ENCODE measurements around the gene MILR1. TPM values are rescaled to one million over a fixed set of nuclear protein-coding genes. Genes with fewer than 3 reads are reported as not detected.

The MILR1 gene
- total and polyA plus RNA-seq, 2 experiments from 2014 or later: 0.47 TPM

DNA sequence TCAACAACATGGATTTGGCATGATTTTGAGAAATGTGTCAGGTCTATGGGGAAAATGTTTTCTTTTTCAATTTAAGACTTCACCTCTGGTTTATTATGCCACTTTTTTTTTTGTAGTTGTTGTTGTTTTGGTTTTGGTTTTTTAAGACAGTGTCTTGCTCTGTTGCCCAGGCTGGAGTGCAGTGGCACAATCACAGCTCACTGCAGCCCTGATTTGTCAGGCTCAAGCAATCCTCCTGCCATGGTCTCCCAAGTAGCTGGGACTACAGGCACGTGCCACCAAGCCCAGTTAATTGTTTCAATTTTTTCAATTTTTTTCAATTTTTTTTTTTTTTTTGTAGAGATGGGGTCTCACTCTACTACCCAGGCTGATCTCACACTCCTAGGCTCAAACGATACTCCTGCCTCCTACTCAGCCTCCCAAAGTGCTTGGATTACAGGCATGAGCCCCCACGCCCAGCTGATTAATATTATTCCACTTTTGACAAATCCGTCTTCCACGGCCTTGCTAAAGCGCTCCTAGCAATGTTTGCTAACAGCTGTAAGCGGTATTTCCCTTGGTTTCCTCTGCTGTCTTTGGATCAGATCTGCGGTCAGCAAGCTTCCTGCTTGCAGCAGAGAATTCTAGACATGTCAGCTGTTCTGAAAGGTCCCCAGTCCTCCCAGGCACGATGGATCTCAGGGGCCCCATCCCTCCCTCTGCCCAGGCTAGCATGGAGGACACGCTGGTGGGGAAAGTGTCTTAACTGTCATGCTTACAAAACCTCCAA is 7.0 kb upstream of the MILR1 start:
- WGBS (ENCODE audit: low lambda C conversion rate, missing lambda C conversion rate): 79% methylated on average over 10 of the region's 10 CpGs
- H3K27ac ChIP-seq: no peak overlapping the region
- H3K9me2 ChIP-seq (replicated peaks; ENCODE audit: insufficient read depth): no peaks in the 10 kb centered on the region
- H2AFZ ChIP-seq: no peak overlapping the region
- no peaks in the 10 kb centered on the region for H3K27me3 ChIP-seq
- no peaks in the 10 kb centered on the region for H3K79me2 ChIP-seq
- no peak for TF ChIP-seq EZH2 (IDR thresholded peaks at IDR 0.05; ENCODE audit: borderline replicate concordance)
- no peak for TF ChIP-seq EZH2phosphoT487 (IDR thresholded peaks at IDR 0.05; ENCODE audit: low read depth, severe bottlenecking, unreplicated experiment)
- TF ChIP-seq, protein P1, sequence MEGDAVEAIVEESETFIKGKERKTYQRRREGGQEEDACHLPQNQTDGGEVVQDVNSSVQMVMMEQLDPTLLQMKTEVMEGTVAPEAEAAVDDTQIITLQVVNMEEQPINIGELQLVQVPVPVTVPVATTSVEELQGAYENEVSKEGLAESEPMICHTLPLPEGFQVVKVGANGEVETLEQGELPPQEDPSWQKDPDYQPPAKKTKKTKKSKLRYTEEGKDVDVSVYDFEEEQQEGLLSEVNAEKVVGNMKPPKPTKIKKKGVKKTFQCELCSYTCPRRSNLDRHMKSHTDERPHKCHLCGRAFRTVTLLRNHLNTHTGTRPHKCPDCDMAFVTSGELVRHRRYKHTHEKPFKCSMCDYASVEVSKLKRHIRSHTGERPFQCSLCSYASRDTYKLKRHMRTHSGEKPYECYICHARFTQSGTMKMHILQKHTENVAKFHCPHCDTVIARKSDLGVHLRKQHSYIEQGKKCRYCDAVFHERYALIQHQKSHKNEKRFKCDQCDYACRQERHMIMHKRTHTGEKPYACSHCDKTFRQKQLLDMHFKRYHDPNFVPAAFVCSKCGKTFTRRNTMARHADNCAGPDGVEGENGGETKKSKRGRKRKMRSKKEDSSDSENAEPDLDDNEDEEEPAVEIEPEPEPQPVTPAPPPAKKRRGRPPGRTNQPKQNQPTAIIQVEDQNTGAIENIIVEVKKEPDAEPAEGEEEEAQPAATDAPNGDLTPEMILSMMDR (IDR thresholded peaks at IDR 0.05; ENCODE audit: poor library complexity): no peak
- no peaks in the 10 kb centered on the region for H3K9me3 ChIP-seq (ENCODE audit: low read depth)
- H4K20me1 ChIP-seq (ENCODE audit: insufficient read depth, poor library complexity, severe bottlenecking): no peaks in the 10 kb centered on the region
- H3K4me1 ChIP-seq (ENCODE audit: insufficient read depth): no peaks in the 10 kb centered on the region
- no peak for DNase-seq (ENCODE audit: low spot score)
- no peak overlapping the region for H3K4me3 ChIP-seq
- H3K4me2 ChIP-seq: no peak overlapping the region
- no peaks in the 10 kb centered on the region for H3K36me3 ChIP-seq (replicated peaks; ENCODE audit: insufficient read depth, low read depth)

DNA sequence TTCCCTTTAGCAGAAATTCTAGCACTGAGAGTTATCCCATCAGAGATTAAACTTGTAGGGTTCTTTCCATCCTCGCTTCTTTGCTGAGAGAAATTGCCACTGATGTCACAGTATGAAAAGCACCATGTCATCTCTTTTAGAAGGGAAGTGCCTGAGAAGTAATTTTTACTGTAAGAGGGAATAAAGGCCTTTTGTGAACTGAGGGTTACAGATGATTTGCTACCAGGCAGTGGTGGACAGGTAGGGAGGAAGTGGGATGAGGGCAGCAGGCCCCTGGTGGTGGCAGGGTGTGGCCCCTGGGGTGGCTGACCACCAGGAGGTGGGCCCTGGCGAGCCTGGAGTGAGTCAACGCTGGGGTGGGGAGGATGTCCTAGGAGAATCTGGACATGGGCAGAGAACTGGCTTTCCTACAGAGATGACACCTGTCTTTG is 6.4 kb upstream of the MILR1 start:
- H2AFZ ChIP-seq: no peak overlapping the region
- TF ChIP-seq EZH2phosphoT487 (IDR thresholded peaks at IDR 0.05; ENCODE audit: low read depth, severe bottlenecking, unreplicated experiment) (no peak), EZH2 (IDR thresholded peaks at IDR 0.05; ENCODE audit: borderline replicate concordance) (no peak)
- TF ChIP-seq, protein P1 (IDR thresholded peaks at IDR 0.05; ENCODE audit: poor library complexity): no peak

DNA sequence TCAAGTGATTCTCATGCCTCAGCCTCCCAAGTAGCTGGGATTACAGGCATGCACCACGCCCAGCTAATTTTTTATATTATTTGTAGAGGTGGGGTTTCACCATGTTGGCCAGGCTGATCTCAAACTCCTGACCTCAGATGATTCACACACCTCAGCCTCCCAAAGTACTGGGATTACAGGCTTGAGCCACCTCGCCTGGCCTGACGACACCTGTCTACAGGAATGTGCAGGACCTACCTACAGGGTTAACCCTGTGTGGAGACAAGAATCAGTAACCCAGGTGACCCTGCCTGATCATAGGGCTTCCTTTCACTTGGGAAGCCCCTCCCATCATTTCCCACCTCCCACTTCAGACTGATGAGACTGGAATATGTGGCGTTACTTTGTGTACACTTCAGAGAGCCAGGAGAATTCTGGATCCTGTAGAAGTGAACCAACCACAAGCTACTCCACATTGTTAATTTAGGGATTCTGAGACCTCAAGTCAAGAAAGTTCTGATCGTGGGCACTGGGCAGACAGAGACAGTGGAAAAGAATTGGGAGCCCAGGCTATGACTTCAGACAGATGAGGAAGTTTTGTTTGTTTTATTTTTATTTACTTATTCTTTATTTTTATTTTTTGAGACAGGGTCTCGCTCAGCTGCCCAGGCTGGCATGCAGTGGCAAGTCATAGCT is 5.7 kb upstream of the MILR1 start:
- 78% methylated on average over 6 of the region's 6 CpGs for WGBS (ENCODE audit: low lambda C conversion rate, missing lambda C conversion rate)
- no peaks in the 10 kb centered on the region for H4K20me1 ChIP-seq (ENCODE audit: insufficient read depth, poor library complexity, severe bottlenecking)
- no peaks in the 10 kb centered on the region for H3K36me3 ChIP-seq (replicated peaks; ENCODE audit: insufficient read depth, low read depth)
- no peaks in the 10 kb centered on the region for H3K9me2 ChIP-seq (replicated peaks; ENCODE audit: insufficient read depth)
- no peak overlapping the region for H3K4me2 ChIP-seq
- no peaks in the 10 kb centered on the region for H3K27me3 ChIP-seq
- no peak overlapping the region for H3K4me3 ChIP-seq
- TF ChIP-seq EZH2 (IDR thresholded peaks at IDR 0.05; ENCODE audit: borderline replicate concordance): no peak
- TF ChIP-seq EZH2phosphoT487 (IDR thresholded peaks at IDR 0.05; ENCODE audit: low read depth, severe bottlenecking, unreplicated experiment): no peak
- TF ChIP-seq, protein P1 (IDR thresholded peaks at IDR 0.05; ENCODE audit: poor library complexity): no peak
- H3K4me1 ChIP-seq (ENCODE audit: insufficient read depth): no peaks in the 10 kb centered on the region
- no peaks in the 10 kb centered on the region for H3K79me2 ChIP-seq
- H3K27ac ChIP-seq: no peak overlapping the region
- DNase-seq (ENCODE audit: low spot score): no peak
- no peaks in the 10 kb centered on the region for H3K9me3 ChIP-seq (ENCODE audit: low read depth)
- no peak overlapping the region for H2AFZ ChIP-seq

More for the DNA sequence above, 6.4 kb upstream of the MILR1 start:
- Histone ChIP-seq H3K4me3 (no peak overlapping the region), H3K9me3 (ENCODE audit: low read depth) (no peaks in the 10 kb centered on the region), H3K27me3 (no peaks in the 10 kb centered on the region), H3K4me2 (no peak overlapping the region), H3K4me1 (ENCODE audit: insufficient read depth) (no peaks in the 10 kb centered on the region), H3K36me3 (replicated peaks; ENCODE audit: insufficient read depth, low read depth) (no peaks in the 10 kb centered on the region), H4K20me1 (ENCODE audit: insufficient read depth, poor library complexity, severe bottlenecking) (no peaks in the 10 kb centered on the region), H3K27ac (no peak overlapping the region), H3K79me2 (no peaks in the 10 kb centered on the region), H3K9me2 (replicated peaks; ENCODE audit: insufficient read depth) (no peaks in the 10 kb centered on the region)
- DNase-seq (ENCODE audit: low spot score): no peak
- whole genome bisulfite sequencing (ENCODE audit: low lambda C conversion rate, missing lambda C conversion rate): 77% methylated on average over 3 of the region's 3 CpGs
